ENCODE measurements around the gene CELF2.

The CELF2 gene

DNA sequence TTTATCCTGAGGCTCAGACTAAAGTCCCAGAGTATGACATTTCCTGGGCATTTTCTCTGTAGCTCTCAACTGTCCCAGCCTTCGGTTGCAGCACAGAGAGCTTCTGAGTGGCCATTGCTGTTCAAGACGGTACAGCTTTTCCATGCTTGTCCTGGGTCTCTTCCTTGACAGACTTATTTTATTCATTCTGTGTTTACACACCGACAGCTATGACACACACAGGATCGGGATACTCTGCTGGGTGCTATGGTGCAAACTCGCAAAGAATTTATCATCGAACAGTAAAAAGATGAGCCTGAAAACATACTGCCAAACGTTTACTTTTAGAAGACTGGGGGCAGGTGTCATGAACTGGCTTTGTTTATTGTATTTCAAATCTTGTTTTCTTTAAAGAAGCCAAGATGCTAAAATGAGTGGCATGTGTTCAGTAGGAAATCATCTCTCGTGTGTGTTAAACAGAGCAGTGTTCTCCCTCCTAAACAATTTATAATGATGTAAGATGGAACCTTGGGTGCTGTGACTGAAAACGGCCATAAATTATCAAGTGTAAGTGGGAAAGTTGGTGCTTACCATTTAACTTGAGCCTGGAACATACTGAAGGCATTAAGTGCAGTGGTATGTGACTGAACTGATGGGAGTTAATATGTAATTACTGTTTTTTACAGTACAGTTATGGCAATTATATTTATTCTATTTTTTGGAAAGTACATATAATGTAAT is 120.8 kb downstream of the CELF2 start:
- no peak for DNase-seq

DNA sequence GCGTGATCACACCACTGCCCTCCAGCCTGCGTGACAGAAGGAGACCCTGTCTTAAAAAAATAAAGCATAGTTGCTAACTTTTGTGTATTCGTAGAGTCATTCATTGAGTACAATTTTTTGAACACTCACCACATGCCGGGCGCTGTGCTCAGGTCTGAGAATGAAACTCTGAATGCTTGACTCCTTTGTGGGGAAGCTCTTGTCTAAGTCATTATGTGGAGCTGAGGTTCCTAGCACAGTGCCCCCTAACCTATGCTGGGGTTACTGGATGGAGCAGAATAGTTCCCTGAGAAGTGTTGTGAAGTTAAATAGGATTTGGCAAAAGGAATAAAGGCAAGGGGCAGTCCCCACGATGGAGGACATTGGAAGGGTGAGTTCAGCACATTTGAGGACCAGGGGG is 123.3 kb downstream of the CELF2 start:
- no peak for DNase-seq

DNA sequence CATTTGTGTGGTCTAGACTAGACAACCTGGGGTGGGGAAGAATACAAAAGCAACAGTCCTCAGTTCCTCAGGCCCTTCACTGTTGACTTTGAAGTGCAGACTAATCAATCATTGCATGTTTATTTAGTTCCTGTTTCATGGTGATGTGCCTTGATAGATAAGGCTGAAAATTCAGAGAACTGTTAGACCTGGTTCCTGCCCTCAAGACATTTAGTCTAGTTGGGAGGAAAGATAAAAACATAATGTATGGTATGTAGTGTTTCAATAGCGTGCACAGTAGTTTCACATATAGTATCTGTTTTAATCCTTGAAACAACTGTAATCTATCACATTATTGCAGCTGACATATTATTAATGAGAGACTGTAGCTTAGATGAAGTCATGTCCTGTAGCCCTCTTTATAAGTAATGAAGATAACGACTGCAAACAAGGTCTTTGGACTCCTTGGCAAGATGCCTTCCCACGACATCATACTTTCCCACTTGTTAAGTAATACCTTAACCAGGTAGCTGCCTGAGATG is 124.0 kb downstream of the CELF2 start:
- no peak for DNase-seq

DNA sequence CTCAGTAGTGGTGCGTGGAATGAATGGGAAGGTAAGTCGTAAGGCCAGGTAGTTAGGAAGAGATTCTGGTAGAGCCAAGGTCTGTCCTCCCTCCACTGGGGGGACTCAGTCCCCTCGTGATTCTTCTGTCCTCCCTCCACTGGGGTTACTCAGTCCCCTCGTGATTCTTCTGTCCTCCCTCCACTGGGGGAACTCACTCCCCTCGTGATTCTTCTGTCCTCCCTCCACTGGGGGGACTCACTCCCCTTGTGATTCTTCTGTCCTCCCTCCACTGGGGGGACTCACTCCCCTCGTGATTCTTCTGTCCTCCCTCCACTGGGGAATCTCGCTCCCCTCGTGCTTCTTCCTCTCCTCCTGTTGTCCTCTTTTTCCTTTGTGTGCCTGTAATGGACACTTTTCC is 125.1 kb downstream of the CELF2 start:
- no peak for DNase-seq

DNA sequence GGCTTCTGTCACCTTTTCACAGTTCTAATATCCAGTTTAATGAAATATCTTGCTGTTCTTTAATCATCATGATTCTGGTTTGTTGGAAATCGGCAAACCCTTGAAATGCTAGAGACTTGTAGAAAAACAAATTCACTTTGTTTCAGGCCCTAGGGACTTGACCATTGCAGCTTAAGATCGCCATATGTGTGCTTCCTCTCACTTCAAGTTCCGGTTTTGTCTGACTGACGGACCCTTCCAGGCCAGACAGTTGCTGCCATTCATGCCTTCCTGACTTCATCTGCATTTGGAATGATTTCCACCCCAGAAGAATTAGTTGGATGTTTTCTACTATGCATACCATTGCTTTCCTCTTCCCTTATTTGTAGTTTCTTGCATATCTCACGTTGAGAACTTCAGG is 125.6 kb downstream of the CELF2 start:
- no peak for DNase-seq

DNA sequence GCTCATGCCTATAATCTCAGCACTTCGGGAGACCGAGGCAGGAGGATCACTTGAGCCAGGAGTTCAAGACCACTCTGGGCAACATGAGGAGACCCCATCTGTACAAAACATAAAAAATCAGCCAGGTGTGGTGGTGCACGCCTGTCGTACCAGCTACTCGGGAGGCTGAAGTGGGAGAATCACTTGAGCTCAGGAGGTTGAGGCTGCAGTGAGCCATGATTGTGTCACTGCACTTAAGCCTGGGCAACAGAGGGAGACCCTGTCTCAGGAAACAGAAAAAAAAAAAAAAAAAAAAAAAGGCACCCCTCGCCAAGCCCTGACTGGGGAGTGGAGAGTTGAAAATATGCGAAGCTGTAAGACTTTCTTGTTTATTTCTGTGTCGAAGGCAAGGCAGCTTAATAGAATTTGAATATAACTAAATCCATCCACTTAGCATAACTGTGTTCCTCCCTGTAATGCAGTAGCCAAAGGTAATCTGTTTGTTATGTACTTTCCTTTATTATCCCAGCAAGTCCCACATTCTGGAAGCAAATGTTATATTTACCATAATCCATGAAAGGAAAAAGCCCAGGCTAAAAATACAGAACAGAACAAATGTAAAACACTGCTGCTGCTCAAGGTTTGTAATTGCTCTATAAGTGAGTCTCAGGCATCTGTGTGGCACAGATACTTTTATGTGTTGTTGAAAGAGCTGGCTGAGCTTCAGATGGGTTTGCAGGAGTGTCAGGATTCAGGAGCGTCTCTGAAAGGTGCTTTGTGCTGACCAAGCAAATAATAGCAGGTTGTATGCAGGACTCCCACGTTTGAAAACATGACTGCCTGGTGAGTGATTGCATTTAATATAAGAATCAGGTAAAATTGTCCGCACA is 127.2 kb downstream of the CELF2 start:
- no peak for DNase-seq

DNA sequence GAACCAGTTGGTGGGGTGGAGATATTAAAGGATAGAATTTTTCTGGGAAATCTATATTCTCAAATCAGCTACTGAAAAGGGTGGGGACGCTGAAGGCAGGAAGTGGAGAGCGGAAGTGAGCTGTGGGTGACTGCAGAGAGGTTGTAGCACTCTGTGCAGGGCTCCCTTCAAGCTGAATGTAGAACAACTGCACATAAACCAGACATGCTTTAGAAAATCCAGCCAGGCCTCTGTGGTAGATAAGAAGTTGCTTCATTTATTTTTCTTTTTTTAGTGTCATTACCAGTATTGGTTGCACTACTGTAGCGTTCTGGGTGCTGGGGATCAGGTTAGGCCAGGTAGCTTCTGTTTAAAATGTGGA is 127.8 kb downstream of the CELF2 start:
- no peak for DNase-seq

DNA sequence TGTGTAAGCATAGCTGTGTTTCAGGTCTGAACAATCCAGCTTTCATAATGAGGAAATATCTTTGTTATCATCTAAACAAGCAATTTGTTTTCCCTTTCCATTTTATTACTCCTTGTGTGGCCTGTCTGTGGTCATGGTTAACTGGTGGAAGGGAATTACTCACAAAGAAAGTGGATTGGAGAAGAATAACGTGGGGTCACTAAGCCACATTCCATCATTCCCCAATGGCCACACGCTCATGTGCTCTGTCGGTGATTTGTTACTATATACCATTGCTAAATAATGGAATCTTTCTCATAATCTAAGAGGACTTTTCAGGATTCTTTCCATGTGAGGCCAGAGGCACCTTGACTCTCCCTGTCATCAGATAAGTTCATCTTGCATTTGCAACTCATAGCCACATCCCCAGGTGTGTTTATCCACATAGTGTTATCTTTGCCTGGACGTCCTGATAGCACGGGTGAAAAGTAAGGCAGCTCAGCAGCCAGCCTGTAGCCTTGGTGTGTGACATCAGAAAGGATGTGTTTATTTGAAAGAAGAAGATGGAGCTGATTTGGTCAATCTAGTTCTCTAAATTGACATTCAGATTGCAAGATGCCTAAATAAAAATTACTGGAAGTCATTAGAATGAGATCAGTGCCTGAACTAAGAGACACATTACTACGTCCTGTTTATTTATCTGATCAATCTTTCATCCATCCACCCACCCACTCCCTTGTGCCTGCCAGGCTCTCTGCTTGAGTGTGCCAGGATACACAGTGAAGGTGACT is 128.9 kb downstream of the CELF2 start:
- DNase-seq: peak; percentile 76

DNA sequence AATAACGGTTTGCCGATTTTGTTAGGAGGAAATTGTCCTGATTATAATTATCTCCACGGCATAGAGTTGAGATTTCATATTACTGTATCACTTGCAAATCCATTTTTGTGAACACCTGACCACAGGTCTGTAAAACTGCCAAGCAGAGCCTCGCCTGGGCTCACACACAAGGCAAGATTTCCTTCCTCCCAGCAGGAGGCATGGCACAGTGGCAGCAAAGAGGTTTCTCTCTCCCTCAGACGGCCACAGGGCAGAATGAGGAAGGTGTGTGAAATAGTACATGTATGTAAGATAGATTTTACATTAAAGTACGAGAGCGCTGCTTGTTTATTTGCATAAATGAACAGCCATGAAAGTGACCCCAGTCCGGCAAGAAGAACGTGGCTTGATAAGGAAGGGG is 130.1 kb downstream of the CELF2 start:
- DNase-seq: no peak

DNA sequence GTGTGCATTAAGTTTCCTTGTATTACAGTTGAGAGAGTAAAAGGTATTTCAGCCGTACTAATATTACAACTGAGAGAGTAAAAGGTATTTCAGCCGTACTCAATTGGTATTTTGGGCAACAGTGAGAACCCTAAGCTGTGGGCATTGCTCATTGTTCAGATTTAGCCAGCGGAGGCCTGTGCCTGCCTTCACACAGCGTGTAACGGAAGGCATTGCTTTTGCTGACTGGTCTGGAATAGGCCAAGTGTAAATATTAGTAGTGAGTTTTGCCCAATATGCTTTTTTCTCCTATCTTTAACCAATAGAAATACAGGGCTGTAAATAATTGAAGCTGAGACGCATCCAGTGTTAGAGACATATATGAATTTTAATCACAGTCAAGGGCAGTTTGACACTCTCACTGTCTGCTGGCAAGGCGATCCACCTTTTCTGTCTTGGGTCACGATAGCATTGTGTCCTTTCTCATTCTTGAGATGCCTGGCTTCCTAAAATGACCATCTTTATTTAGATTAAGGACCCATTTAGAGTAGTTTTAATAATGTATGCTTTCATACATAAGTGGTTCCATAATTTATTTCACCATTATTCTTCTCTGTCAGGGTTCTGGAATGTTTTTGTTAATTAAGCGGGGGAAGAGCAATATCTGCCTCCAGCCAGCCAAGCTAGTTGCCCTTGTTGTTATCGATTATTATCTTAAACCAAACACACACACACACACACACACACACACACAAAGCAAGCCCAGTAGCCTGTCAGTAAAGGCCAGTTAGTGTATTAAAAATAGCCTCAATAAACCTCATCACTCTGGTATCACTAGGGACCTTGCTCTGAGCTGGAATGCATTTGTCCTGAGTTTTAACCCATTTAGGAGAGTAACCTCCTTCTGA is 130.7 kb downstream of the CELF2 start:
- no peak for DNase-seq

DNA sequence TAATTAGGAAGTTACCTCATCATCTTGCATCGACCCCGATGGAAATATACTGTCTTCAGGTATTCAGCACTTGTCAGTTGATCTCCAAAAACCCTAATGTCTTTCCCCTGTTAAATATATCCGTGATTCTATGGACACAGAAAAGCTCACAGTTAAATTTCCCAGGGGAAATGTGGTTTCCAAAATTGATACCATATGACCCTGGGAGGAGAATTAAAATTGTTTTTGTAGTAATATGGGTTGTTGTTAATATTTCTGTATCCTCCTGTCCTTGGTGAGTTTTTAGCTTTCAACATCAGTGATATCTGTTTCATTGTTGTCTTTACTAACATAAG is 132.1 kb downstream of the CELF2 start:
- no peak for DNase-seq

DNA sequence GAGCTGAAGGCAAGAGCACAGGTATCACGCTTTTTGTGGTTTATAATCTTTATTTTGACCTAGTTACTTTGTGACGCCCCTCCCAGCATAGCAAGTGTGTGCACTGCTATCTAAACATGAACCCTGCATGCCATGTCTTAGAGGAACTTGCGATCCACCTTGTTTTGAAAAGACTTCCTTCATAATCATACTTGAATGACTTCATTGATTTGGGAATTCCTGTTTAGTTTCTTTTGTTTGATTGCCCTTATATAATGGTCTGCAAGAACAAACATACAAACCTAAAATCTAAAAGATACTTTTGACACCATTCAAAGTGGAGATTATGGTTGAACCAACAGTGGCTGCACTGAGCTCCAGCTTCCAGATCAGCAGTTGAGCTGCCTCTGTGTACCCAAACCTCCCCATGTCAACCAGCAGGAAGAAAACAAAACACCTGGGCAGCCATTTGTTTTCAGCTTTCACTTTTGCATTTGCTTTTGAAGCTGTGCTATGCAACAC is 132.6 kb downstream of the CELF2 start:
- DNase-seq: no peak

DNA sequence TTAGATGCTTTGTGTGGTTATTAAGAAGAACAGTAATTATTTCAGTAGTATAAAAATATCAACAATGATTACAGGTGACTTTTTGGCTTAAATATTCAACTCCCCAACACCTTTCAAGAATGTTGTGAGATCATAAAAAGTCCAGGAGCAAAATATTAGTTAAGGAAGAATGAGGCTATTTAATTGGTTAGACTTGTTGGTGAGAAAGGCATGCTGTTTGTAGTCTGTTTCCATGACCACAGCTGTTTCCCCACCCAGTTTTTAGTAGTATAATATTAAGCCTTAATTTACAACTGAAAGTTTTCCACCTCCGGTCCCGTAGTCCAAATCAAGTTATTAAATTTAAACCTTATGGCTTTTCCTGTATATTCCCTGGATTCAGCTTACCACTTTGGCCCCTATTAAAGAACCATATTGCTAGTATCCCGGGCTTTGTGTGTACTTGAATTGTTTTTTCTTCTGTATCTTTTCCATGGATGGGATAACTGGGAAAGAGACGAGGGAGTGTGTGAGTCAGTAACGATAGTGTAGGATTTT is 133.3 kb downstream of the CELF2 start:
- peak; percentile 10 for DNase-seq

DNA sequence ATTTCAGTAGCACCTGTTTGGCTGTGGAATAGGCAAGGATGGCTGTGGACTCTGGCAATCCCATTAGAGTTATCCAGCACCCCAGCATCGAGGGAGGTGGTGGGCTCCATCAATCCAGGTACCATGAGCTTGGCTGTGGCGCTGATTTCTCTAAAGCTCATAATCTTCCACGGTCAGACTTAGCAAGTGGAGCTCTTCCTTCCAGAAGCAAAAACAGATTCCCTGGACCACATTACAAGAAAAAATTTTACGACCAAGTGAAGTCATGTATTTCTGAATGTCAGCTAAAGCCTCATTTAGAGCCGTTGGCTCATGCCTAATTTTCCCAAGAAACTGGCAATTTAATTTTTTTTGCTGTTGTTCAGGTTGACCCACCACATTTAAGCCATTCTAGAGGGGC is 135.1 kb downstream of the CELF2 start:
- DNase-seq: no peak

DNA sequence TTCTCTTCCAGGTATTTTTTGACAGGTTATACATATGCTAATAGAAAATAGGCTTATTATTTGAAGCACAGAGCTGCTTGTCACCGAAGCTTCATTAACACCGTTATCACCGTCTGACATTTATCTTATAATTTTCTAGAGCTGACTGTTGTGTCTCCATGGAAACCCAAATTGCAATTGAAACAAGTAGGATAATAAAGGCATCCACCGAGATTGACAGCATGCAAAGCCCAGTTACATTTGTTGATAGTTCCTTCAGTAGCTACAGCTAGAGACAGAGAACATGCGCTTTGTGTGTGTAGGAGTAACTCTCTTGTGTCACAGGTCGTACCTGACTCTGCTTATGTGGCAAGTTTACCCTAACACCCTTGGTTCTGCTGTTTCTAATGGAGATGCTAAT is 135.6 kb downstream of the CELF2 start:
- no peak for DNase-seq

DNA sequence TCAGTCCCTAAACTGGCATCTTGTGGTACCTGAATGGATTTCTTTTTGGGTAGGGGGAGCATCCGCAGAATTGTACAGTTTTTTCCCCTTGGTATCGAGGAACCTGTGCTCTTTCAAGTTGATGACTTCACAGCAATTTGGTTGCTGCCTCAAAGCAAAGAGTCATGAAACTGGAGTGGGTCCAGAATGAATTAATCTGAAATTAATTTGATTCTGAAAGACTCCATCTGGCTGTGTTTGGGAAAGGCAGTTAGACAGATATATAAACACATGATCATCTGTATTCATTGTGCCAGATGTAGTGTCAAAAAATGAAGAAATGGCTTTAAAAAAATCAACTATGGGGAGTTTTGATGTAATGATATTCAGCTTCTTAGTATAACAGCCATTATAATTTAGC is 136.1 kb downstream of the CELF2 start:
- DNase-seq: no peak

DNA sequence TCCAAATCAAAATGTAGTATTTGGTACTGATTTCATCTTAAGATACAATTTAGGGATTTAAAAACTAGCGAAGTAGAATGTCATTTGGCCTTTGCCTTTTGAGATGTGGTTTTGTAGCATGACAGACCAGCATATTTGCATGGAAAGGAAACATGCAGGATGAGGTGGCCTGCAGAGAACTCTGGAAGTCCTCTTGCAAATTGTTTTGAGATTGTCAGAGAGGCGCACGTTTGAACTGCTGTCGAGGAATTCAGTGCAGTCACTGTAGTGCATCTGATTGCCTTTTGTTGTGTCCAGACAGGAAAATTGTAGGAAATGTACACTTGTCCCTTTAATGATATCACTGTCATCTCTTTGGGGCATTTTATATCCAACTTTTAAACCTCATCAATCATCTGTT is 136.7 kb downstream of the CELF2 start:
- DNase-seq: no peak

DNA sequence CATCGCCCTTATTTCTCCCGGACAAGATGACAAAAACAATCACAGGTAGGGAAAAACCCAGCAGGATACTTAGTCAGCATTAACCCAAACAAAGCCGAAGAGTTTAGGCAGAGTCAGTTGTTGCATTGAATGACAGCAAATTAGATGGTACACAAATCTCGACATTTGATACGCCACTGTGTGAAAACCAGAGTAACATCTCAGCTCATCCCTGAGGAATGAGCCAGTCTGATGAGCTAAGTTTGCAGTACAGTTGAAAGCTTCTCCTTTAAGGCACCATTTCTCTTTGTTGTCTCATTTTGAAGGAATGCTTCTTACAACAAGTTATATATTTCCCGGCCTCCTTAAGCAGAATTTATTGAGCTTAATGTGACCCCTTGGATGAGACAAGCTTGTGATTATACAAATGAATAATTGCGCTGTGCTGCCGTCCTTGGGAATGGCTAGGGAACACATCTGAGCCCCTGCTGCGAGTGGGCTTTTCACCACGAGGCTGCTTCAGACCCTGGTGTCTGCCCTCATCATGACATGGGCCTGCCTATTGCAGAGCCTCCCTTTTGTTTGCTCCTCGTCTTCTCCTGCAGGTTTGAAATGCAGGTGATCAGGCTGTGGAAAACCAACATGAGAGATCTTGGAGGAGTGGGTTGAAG is 137.3 kb downstream of the CELF2 start:
- DNase-seq: peak; percentile 11

DNA sequence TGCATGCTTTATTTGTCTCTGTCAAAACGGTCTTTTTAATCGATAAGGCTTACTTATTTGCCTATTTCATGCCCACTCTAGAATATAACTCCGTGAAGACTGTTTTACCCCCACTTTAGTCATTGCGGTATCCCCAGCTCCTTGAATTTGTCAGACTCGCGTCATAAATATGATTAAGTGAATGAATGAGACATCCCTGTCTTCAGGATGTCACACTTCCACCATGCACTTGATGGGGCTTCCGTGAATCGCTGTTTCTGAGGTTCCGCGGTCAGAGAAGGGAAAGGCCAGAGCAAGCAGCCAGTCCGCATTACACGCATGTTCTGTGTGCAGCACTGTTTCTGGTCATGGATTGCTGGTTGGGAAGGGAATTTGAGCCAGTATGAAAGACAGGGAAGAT is 138.8 kb downstream of the CELF2 start:
- DNase-seq: no peak

DNA sequence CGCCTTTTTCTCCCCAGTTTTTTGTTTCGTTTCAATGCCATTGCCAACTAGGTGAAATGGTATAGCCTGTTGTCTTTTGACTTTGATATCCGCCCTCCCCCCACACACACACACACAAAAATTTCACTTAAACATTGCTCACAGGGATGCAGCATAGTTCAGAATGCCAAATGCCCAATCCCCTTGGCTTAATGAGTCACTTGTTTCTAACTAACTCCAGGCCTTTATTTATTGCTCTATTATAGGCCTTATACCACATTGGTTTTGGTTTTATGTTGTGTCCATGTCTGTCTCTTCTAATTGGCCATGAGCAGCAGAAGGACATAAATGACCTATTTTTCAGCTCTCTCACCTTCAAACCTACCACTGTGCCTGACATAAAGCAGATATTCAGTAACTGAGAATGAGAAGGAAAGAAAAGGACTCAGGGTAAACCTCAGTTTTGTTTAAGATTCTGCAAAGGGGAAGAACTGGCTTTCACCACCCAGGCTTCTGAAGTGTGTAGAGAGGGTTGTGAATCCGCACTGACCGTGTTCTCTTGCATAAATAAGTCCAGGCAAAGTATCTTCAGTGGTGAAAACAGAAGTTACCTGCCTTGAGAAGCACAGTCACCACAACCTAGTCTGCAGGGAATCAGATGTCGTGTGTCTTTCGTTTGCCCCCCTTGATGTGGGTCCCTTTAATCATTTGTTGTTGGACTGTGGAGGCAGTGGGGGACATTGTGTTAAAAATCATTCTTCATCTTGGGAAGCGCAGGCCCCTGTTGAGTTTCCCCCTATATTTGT is 139.8 kb downstream of the CELF2 start:
- DNase-seq: no peak

DNA sequence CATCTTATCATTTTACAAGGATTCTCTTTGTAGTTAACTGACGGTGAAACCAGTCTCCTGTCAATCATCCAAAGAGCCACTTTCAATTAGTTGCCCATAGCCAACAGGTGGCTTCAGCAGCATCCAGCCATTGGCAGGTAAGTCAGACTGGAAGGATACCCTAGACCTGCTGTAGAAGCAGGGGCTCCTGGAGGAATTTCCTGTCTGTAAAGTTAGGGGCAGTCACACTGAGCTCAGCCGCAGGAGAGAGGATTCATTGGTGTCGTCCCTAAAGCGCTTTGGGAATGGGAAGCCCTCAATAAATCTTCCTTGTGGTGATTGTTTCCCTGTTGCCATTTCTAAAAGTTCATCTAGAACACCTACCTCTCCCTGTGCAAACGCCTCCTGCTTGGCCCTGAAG is 140.4 kb downstream of the CELF2 start:
- no peak for DNase-seq

All from kidney glomerular epithelial cell (primary cell).